ENCODE data around the gene ALK.

The ALK gene

GRCh38 chr2:29803537-29803936, 117.8 kb downstream of the ALK start:
- no peak overlapping the region for H3K27ac ChIP-seq
- no peak for DNase-seq (ENCODE audit: low read depth, low spot score)

- no peak overlapping the region for H3K27ac ChIP-seq
- DNase-seq (ENCODE audit: low read depth, low spot score), result no peak
Measured at GRCh38 chr2:29802986-29803385, 118.4 kb downstream of the ALK start.

GRCh38 chr2:29799628-29800027, 121.8 kb downstream of the ALK start:
- DNase-seq (ENCODE audit: low read depth, low spot score), result no peak

GRCh38 chr2:29797916-29798315, 123.5 kb downstream of the ALK start:
- no peak for DNase-seq (ENCODE audit: low read depth, low spot score)
- H3K27ac ChIP-seq, result no peak overlapping the region

More at GRCh38 chr2:29799628-29800027, 121.8 kb downstream of the ALK start:
- no peak overlapping the region for H3K27ac ChIP-seq

GRCh38 chr2:29796446-29796845, 124.9 kb downstream of the ALK start:
- H3K27ac ChIP-seq, result no peak overlapping the region
- no peak for DNase-seq (ENCODE audit: low read depth, low spot score)

GRCh38 chr2:29789911-29790485, 131.4 kb downstream of the ALK start:
- no peak overlapping the region for H3K27ac ChIP-seq
- no peak for DNase-seq (ENCODE audit: low read depth, low spot score)

GRCh38 chr2:29787473-29788465, 133.6 kb downstream of the ALK start:
- DNase-seq (ENCODE audit: low read depth, low spot score), result no peak
- H3K27ac ChIP-seq, result no peak overlapping the region

GRCh38 chr2:29786361-29786760, 135.0 kb downstream of the ALK start:
- DNase-seq (ENCODE audit: low read depth, low spot score), result no peak
- no peak overlapping the region for H3K27ac ChIP-seq

- no peak for DNase-seq (ENCODE audit: low read depth, low spot score)
- no peak overlapping the region for H3K27ac ChIP-seq
Measured at GRCh38 chr2:29783666-29784065, 137.7 kb downstream of the ALK start.

- H3K27ac ChIP-seq, result no peak overlapping the region
- no peak for DNase-seq (ENCODE audit: low read depth, low spot score)
Measured at GRCh38 chr2:29782549-29783458, 138.6 kb downstream of the ALK start.

GRCh38 chr2:29782087-29782486, 139.3 kb downstream of the ALK start:
- no peak overlapping the region for H3K27ac ChIP-seq
- DNase-seq (ENCODE audit: low read depth, low spot score), result no peak

GRCh38 chr2:29780906-29781305, 140.5 kb downstream of the ALK start:
- no peak overlapping the region for H3K27ac ChIP-seq
- DNase-seq (ENCODE audit: low read depth, low spot score), result no peak

- H3K27ac ChIP-seq, result no peak overlapping the region
- no peak for DNase-seq (ENCODE audit: low read depth, low spot score)
Measured at GRCh38 chr2:29777161-29777560, 144.2 kb downstream of the ALK start.

- no peak for DNase-seq (ENCODE audit: low read depth, low spot score)
- no peak overlapping the region for H3K27ac ChIP-seq
Measured at GRCh38 chr2:29776406-29776805, 145.0 kb downstream of the ALK start.

GRCh38 chr2:29775937-29776336, 145.4 kb downstream of the ALK start:
- no peak overlapping the region for H3K27ac ChIP-seq
- DNase-seq (ENCODE audit: low read depth, low spot score), result no peak

GRCh38 chr2:29774624-29775023, 146.8 kb downstream of the ALK start:
- no peak overlapping the region for H3K27ac ChIP-seq
- DNase-seq (ENCODE audit: low read depth, low spot score), result no peak

- no peak for DNase-seq (ENCODE audit: low read depth, low spot score)
- no peak overlapping the region for H3K27ac ChIP-seq
Measured at GRCh38 chr2:29770846-29771245, 150.5 kb downstream of the ALK start.

GRCh38 chr2:29769847-29770246, 151.5 kb downstream of the ALK start:
- DNase-seq (ENCODE audit: low read depth, low spot score), result no peak
- H3K27ac ChIP-seq, result no peak overlapping the region

GRCh38 chr2:29767606-29768335, 153.6 kb downstream of the ALK start:
- no peak for DNase-seq (ENCODE audit: low read depth, low spot score)
- H3K27ac ChIP-seq, result no peak overlapping the region

- DNase-seq (ENCODE audit: low read depth, low spot score), result no peak
- no peak overlapping the region for H3K27ac ChIP-seq
Measured at GRCh38 chr2:29766191-29766590, 155.2 kb downstream of the ALK start.
